HEK293T (cell line): Measurements from ENCODE around the gene RABL6.

Source experiments
- FOXK2 ChIP-seq: fragments of 450-650 bp; IDR thresholded peaks from 2 replicates; pipeline ENCODE4 v1.6.1; 2016; ENCODE audit warnings: mild to moderate bottlenecking
- FOXM1 ChIP-seq: fragments of 450-650 bp; IDR thresholded peaks from 2 replicates; pipeline ENCODE4 v1.6.1; 2017; ENCODE audit warnings: mild to moderate bottlenecking, borderline replicate concordance
- PKNOX1 ChIP-seq: fragments of 450-650 bp; IDR thresholded peaks from 2 replicates; pipeline ENCODE4 v1.6.1; 2016
- SP1 ChIP-seq: fragments of 450-650 bp; IDR thresholded peaks from 2 replicates; pipeline ENCODE4 v1.6.1; 2017

GRCh38 chr9:136865768-136866103, 58.0 kb downstream of the RABL6 start:
- TF ChIP-seq PKNOX1, result no peak
- no peak for TF ChIP-seq FOXM1
- no peak for TF ChIP-seq SP1
- no peak for TF ChIP-seq FOXK2
